NCI-H2081 treated with DMSO at 0.1 percent for 48 hours (cell line): ENCODE results near the gene OPHN1.
"Not testable (repeated sequence)": the region's sequence is repeated elsewhere in the genome, so short reads cannot be mapped to it uniquely, and the experiment has no call there.

ENCODE experiments used
- DNase-seq: peaks from one replicate; lab custom pipeline; 2025; lab: John Stamatoyannopoulos, UW

OPHN1 gene

DNA sequence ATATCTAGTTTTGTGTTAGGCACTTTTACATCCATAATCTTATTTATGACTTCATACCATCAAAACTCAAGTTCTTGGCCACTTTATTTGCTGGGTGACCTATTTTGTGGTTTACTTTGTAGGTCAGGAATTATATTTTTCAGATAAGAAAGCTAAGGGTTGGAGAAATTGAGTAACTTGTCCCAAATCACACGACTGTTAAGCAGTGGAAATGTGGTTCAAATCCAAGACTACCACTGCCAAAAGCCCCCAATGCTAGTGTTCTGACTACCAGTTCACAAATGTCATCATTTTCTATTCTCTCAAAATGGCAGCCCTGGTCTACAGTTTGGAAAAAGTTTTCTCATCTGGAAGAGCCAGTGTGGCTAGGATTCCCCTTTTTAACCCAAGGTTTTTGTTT, 74.6 kb downstream of the OPHN1 start:
- DNase-seq, result no peak

DNA sequence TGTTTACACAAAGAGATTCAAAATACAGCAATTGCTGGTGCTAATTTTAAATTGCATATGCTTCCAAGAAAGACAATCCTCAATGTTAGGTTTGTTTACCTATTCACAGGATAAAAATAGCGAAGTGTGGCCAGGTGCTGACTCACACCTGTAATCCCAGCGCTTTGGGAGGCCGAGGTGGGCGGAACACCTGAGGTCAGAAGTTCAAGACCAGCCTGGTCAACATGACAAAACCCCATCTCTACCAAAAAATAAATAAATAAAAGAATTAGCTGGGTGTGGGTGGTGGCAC, 77.7 kb downstream of the OPHN1 start:
- DNase-seq, result no peak

DNA sequence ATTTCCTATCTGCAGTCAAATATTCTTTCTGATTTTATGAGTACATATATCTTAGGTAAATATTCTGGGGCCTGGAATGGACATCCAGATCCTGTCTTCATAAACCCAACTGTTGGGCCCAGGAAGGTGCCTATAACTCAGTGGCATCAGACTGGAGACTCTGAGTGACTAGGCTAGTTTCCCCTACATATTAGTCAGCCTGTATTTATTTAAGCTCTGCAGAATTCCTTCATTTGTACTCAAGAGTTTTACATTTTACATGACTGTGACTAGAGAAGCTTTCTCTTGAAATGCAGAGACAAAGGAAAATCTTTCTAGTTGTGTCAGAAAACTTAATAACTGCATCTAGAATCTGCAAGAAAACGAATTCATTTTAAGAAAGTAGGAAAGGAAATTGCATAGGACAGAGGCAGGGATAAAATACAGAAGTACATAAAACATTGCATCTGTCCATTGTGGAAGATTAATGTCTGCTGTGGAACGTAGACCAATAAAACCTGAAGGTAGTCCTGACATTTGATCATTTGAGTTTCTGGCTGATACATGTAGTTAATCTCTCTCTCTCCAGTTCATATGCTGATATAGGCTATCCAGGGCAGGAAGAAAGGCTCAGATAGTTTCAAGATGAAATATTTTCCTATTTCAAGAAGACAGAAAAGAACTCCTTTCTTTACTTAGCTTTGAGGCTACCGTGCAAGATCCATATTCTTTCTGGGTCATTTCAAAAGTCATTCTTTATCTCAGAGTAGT, 78.2 kb downstream of the OPHN1 start:
- no peak for DNase-seq

DNA sequence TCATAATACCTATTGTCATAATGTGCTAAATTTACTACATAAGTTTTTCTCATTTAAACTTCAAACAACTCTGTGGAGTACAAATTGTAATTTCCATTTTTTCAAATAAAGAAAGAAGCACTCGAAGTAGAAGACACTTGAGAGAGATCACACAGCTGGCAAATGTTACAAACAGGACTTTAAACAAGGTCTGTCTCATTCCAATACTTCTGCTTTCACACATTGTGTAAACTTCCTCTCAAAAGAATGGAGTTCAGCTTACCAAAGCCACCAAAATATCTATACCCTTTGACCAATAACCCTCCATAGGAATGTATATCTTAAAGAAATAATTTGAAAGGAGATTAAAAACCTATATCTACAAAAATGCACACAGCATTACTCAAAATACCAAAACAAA, 88.3 kb downstream of the OPHN1 start:
- no peak for DNase-seq

DNA sequence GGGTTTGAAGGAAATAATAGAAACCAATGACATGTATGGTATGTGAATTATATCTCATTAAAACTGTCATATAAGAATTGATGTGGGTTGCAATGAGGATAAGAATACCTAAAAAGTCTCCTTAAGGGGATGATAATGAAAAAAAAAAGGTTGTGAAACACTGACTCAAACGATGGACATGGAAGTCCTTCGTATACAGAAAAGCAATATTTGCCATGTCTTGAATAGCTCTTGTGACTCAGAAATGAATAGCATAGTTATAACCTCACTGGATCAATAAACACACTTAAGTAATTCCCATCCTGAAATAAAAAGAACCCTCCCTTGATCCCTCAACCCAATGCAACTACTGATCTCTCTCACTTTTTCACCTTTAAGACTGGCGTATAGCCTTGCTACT, 89.7 kb downstream of the OPHN1 start:
- DNase-seq, result no peak

DNA sequence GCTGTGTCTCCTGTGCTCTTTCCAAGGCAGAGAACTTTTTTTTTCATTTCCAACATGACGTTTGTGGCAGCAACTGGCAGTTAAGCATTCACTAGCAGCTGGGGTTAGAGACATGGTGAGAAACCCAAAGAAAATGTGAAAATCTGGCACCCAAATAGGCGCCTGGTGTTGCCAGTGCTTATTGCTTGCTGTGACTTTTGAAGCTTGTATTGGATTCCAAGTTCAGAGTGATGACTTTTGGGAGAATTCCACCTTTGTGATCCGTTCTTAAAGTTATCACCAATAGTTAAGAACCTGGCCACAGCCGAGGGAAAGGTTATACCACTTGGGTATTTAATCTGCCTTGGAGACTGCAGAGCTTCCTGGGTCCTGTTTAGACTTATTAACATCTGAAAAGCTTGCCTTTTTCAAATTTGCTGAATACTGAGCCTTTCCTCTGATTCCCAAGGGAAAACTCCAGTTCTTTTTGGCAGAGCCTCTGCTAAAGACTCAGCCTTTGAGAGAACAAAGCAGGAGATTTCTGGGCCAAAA, 101.0 kb downstream of the OPHN1 start:
- no peak for DNase-seq

DNA sequence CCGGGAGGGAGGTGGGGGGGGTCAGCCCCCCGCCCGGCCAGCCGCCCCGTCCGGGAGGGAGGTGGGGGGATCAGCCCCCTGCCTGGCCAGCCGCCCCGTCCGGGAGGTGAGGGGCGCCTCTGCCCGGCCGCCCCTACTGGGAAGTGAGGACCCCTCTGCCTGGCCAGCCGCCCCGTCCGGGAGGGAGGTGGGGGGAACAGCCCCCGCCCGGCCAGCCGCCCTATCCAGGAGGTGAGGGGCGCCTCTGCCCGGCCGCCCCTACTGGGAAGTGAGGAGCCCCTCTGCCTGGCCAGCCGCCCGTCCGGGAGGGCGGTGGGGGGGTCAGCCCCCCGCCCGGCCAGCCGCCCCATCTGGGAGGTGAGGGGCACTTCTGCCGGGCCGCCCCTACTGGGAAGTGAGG, 106.5 kb downstream of the OPHN1 start:
- not testable (repeated sequence) for DNase-seq

DNA sequence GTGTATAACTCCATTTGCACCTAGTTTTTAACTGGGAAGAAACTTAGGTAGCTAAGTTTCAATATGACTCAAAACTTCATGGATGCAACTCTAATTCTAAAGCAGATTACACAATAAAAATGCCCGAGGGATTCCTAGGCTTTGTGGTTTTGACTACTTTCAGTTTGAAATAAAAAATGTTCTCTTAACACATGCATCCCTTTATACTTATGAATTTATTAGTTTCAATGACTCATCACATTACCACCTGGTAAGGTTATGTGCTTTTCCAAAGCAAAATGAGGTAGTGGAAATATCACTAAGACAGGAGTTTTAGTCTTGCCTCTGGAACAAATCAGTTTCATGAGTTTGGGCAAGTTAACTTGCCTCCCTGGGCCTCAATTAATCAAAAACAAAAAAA, 125.5 kb downstream of the OPHN1 start:
- DNase-seq, result no peak

DNA sequence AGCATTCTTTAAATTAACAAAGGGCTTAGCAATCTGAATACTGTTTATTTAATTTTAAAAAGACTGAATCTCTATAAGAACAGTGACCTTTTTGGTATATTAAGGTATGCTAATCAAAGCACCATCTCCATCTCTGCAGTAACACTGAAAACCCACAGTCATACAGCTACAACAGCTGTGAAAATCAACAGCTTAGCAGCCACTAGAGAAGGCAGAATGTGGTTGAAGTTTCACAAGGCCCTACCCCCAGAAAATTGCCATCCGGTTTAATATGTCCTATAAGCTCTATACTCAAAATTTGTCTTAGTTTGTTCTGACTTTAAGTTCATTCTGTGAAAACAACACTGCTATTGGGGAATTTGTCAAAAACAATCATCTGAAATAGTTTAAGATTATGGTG, 128.7 kb downstream of the OPHN1 start:
- DNase-seq, result no peak

DNA sequence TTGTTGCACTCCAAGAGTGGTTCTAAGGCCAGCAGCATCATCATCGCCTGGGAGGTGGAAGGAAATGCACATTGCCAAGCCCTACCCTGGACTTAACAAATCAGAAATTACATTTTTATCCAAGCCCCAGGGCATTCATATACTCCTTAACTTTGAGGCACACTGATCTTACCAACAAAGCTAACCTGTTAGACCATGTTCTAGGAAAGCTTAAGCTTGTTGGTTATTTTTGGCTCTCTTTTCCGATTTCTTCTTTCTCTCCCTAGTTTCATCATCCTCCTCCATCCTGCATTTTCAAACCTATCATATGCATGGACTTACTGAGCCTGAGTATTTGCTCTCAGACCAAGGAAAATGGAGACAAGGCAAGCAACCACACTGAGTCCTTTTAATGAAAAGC, 133.4 kb downstream of the OPHN1 start:
- no peak for DNase-seq

DNA sequence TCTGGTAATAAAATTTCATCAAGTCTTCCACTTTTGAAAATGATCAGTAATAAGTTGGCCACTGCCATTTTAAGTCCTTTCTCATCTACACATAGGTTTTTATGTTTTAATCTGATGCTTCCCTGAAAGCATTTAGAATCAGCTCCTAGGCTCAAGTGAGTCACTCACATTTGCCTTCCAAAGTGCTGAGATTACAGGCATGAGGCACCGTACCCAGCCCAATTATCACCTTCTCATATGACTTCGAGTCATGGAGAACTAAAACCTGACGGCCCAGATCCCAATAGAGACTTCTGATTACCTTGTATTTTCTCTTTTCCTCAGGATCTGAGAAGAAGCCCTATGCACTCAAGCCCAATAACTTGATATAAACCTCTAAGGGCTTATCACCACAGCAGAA, 140.8 kb downstream of the OPHN1 start:
- no peak for DNase-seq

DNA sequence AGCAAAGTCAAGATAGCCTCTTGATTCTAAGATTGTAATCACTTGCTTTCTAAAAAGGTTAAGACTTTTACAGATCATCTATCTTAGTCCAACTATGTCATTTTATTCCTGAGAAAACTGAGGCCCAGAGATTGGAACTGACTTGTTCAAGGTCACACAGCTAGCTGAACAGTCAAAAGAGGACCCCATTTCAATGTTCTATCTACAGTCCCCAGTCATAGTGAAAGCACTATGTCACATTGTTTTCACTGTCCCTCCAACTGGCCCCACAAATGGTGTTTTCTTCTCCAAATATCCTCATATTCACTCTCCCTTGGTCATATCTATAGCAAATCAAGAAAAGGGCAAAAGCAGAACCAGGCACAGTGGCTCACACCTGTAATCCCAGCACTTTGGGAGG, 145.2 kb downstream of the OPHN1 start:
- DNase-seq, result no peak

DNA sequence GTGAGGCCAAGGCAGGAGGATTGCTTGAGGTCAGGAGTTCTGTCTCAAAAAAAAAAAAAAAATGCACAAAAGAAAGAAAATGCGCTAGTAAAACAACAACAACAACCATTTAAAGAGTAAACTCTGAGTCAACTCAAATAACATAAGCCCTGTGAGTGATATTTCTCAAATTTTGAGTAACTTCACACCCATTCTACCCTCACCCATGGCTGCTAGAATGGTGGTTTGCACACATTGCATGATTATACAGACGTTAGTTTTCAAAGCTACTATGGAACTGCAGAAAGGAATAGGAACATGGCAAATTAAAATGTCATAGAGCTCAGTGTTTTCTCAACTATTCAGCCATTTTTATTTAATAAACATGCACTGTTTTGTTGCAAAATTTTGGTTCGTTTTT, 145.9 kb downstream of the OPHN1 start:
- no peak for DNase-seq

DNA sequence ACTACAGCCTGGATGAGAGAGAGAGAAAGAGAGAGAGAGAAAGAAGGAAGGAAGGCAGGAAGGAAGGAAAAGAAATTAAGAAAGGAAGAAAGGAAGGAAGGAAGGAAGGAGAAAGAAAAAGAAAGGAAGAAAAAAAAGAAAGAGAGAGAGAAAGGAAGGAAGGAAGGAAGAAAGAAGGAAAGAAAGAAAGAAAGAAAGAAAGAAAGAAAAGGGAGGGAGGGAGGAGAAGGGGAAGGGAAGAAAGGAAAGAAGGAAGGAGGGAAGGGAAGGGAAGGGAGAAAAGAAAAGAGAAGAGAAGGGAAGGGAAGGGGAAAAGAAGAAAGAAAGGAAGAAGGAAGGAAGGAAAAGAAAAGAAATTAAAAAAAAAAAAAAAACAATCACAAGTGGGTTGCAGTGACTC, 146.3 kb downstream of the OPHN1 start:
- no peak for DNase-seq

DNA sequence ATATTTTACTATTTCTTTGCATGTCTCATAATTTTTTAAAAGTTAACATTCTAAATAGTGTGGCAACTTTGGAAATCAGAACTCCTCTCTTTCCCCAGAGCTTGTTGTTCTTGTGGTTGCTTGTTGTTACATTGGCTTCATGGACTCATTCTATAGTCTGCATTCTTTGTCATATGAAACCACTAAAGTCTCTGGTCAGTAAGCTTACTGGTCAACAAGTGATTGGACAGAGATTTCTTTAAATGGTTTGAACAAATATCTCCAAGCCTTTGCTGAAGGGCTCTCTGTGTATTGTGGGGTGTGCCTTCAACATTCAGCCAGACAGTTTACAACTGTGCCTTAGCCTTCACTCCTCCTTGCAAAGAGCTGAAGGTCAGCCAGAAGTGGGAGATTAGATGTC, 147.2 kb downstream of the OPHN1 start:
- no peak for DNase-seq

DNA sequence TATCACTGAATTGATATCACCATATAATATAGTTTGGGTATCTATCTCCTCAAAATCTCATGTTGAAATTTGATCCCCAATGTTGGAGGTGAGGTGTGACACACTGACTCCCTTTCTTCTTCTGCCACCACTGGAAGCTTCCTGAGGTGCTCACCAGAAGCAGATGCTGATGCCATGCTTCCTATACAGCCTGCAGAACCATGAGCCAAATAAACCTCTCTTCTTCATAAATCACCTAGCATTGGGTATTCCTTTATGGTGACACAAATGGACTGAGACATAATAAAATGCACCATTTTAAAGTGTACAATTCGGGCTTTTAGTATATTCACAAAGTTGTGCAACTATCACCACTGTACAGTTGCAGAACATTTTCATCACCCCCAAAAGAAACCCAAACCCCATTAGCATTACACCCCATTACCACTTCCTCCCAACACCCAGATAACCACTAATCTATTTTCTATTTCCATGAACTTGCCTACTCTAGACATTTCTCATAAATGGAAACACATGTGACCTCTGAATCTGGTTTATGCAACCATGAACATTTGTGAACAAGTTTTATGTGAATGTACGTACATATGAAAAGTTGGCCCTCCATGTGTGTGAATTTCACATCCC, 148.9 kb downstream of the OPHN1 start:
- no peak for DNase-seq

DNA sequence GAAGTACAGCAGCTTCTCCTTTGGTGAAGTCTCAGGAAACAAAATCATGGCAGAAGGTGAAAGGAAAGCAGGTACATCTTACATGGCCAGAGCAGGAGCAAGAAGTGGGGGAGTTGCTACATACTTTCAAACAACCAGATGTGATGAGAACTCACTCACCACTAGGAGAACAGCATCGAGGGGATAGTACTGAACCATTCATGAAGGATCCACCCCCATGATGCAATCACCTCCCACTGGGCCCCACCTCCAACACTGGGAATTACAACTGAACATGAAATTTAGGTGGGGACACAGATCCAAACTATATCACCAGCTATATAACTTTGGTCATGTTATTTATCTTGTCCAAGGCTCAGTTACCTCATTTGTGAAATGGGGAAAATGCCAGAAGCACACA, 159.4 kb downstream of the OPHN1 start:
- no peak for DNase-seq

DNA sequence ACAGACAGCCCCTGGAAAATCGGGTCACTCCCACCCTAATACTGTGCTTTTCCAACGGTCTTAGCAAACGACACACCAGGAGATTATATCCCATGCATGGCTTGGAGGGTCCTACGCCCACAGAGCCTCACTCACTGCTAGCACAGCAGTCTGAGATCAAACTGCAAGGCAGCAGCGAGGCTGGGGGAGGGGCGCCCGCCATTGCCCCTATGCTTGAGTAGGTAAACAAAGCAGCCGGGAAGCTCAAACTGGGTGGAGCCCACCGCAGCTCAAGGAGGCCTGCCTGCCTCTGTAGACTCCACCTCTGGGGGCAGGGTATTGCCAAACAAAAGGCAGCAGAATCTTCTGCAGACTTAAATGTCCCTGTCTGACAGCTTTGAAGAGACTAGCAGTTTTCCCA, 168.5 kb downstream of the OPHN1 start:
- DNase-seq, result not testable (repeated sequence)

DNA sequence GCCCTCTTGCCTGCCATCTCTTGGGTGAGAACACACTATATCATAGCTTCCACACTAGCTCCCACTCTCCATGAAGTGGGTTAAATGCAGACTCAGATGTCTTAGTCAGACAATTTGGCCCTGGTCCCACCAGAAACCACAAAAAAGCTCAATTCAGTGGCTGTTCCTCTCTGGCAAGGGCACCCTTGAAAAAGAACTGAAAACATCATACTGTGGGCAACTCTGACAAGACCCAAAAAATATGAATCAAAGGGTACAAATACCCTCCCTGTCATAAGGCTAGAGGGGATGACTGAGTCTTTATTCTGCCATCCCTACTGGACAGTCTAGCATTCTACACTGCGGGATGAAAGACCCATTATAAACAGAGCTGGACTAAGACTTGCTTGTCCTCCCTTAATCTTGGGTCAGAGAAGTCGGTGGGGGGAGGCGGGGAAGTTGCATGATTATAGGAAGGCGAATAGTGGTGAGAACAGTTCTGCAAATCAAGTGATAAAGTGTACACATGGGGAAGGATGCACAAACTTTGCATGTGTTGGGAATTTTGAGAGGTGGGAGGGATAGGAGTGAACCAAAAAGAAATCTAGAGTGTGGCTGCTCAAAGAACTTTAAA, 172.1 kb downstream of the OPHN1 start:
- DNase-seq, result no peak

DNA sequence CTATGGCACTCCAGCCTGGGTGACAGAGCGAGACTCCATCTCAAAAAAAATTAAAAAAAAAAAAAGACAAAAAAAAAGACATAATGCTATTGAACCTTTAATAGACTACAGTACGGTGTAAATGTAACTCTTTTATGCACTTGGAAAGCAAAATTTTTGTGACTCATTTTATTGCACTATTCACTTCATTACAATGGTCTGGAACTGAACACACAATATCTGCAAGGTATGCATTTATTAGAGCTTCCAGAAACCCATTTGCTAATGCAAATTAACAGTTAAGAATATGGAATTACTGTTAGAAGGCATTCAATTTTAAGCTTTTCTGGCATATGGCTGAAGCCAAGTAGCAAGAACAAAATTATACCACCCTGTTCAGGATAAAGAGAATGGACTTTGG, 176.3 kb downstream of the OPHN1 start:
- no peak for DNase-seq

DNA sequence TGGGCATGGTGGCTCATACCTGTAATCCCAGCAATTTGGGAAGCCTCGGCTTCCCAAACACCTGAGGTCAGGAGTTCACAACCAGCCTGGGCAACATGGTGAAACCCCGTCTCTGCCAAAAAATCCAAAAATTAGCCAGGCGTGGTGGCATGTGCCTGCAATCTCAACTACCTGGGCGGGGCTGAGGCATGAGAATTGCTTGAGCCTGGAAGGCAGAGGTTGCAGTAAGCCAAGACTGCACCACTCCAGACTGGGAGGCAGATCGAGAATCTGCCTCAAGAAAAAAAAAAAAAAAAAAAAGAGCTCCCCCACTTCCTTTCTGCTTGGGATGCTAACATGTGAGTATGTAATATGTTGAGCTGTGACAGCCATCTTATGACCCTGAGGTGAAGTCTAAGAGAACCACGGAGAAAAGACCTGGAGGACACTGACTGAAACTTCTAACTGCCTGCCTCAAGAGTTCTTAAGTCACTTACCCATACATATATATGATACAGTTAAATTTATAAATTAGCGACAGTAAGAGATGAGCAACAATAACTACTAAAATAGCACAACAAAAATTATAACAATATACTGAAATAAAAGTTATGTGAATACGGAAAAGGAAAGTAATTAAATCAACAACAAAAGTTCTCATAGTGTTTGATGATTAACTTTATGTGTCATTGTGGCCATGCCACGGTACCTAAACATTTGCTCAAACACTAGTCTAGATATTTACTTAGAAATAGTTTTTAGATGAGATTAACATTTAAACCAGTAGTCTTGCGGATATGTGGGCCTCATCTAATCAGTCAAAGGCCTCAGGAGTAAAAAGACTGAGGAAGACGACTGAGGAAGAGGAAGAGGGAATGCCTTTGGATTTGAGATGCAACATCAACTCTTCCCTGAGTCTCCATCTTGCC, 178.3 kb downstream of the OPHN1 start:
- DNase-seq, result no peak

DNA sequence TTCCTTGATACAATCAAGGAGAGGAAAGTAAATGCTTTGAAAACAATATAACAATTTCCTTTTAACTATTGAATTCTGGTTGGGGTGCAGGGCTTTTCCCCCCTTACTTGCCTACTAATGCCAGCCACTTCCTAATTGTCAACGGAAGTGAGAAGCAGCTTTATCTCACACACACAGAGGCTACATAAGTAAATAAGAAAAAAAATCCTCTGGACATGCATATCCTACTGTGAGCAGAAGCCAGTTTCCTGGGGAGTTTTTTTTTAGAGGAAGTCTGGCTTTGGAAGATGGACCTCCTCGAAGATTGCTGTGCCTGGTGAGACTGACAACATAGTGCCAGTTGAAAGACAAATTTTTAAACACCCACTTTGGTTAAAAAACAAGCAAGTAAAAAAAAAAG, 180.6 kb downstream of the OPHN1 start:
- no peak for DNase-seq

DNA sequence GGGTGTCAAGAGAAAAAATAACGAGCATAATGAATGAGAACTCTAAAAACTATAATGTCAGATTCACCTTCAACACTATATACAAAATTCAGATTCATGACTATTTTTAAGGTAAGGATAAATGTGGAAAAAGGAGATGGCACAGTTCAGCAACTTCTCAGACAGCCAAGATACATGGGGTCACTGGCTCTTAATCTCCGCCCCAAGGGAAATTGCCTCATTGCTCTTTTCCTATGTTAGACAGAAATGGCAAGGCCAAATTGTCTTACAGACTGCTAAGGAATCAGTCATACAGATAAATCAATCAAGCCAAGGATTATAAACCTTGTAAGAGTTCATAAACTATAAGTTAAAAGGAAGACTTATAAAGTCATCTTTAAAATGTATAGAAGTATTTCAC, 183.4 kb downstream of the OPHN1 start:
- DNase-seq, result no peak
